Measurements from ENCODE around the gene PDLIM4. TPM values are rescaled to one million over a fixed set of nuclear protein-coding genes. Genes with fewer than 3 reads are reported as not detected.

Gene PDLIM4
- total RNA-seq, 4 donors from 2014 or later: 9.7 to 43.4 (median 19.7) TPM

DNA sequence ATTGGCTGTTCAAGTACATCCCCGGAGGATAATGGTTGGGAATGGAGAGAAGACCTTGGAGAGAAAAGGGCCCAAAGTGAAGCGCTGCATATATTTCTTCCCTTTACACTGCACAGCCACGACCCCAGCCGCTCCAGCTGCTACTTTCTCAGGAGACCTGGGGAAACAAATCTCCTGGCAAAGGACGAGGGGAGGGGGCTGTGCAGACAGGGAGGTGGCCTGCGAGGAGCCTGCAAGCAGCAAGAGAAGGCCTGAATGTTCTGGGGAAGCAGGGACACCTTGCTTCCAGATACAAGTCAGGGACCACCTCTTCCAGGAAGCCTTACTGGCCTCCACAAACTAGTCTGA lies 739 bp upstream of the PDLIM4 start:
- in situ Hi-C loops (cut with MboI; ENCODE audit: low pct_ligation_motif_present in 1 of 4, low pct_unique_long_range_greater_than_20kb in 1 of 4, low sequenced_read_pairs in 3 of 4) (loop anchor here in 1 of 4 donors (25.0 kb wide), 1 partner anchor 281 kb away; the partner anchor contains the start of gene IL5), intact Hi-C loops (cut with DNase I; ENCODE audit: low total_unique reads) (loop anchor here (5.0 kb wide), 1 partner anchor 36 kb away; the partner anchor contains the start of gene SLC22A4)
- H3K36me3 ChIP-seq: no peaks in the 10 kb centered on the region
- peaks cover 17% of the 10 kb centered on the region for H3K27me3 ChIP-seq
- 85 to 90% methylated on average over 2 to 6 of the region's 6 CpGs for WGBS, 2 donors (ENCODE audit: low coverage in 1 of 2)
- H3K4me1 ChIP-seq: peaks cover 7 to 37% (median 26%) of the 10 kb centered on the region in 4 donors
- no peaks in the 10 kb centered on the region for H3K9me3 ChIP-seq
- H3K27ac ChIP-seq: peak overlapping the region; percentile 87 to 97 (median 94)
- H3K4me3 ChIP-seq: peak overlapping the region in 1 of 4 donors; percentile 67
- TF ChIP-seq, protein P1, sequence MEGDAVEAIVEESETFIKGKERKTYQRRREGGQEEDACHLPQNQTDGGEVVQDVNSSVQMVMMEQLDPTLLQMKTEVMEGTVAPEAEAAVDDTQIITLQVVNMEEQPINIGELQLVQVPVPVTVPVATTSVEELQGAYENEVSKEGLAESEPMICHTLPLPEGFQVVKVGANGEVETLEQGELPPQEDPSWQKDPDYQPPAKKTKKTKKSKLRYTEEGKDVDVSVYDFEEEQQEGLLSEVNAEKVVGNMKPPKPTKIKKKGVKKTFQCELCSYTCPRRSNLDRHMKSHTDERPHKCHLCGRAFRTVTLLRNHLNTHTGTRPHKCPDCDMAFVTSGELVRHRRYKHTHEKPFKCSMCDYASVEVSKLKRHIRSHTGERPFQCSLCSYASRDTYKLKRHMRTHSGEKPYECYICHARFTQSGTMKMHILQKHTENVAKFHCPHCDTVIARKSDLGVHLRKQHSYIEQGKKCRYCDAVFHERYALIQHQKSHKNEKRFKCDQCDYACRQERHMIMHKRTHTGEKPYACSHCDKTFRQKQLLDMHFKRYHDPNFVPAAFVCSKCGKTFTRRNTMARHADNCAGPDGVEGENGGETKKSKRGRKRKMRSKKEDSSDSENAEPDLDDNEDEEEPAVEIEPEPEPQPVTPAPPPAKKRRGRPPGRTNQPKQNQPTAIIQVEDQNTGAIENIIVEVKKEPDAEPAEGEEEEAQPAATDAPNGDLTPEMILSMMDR (IDR thresholded peaks at IDR 0.05): no peak
- TF ChIP-seq EP300 (IDR thresholded peaks at IDR 0.05; ENCODE audit: low read depth) (no peak), POLR2A (IDR thresholded peaks at IDR 0.05) (no peak), POLR2AphosphoS5 (IDR thresholded peaks at IDR 0.05) (no peak)
- DNase-seq: no peak

GRCh38 chr5:132258102-132259068 lies 889 bp downstream of the PDLIM4 start:
- Histone ChIP-seq H3K4me1 (peaks cover 9 to 49% (median 32%) of the 10 kb centered on the region in 4 donors), H3K4me3 (peak overlapping the region; percentile 27 to 67 (median 52)), H3K9me3 (no peaks in the 10 kb centered on the region), H3K36me3 (no peaks in the 10 kb centered on the region), H3K27ac (peak overlapping the region; percentile 87 to 97 (median 94)), H3K27me3 (peaks cover 17% of the 10 kb centered on the region)
- in situ Hi-C loops (cut with MboI; ENCODE audit: low pct_ligation_motif_present in 1 of 4, low pct_unique_long_range_greater_than_20kb in 1 of 4, low sequenced_read_pairs in 3 of 4): loop anchor here in 1 of 4 donors (25.0 kb wide), 1 partner anchor 279 kb away; the partner anchor contains the start of gene IL5
- DNase-seq: peak; percentile 23
- intact Hi-C loops (cut with DNase I; ENCODE audit: low total_unique reads): loop anchor here (5.0 kb wide), 1 partner anchor 34 kb away; the partner anchor contains the start of gene SLC22A4
- TF ChIP-seq POLR2AphosphoS5 (IDR thresholded peaks at IDR 0.05) (no peak), POLR2A (IDR thresholded peaks at IDR 0.05) (no peak), EP300 (IDR thresholded peaks at IDR 0.05; ENCODE audit: low read depth) (no peak)
- TF ChIP-seq, protein P1 (IDR thresholded peaks at IDR 0.05): no peak
- 62% methylated on average over 16 of the region's 19 CpGs; no CpG with 5 or more reads in 1 of the 2 donors for WGBS, 2 donors (ENCODE audit: low coverage in 1 of 2)

- TF ChIP-seq POLR2AphosphoS5 (IDR thresholded peaks at IDR 0.05): peak; percentile 74 to 82 (median 79)
- TF ChIP-seq EP300 (IDR thresholded peaks at IDR 0.05; ENCODE audit: low read depth): peak; percentile 40
- peak; percentile 58 for TF ChIP-seq POLR2A (IDR thresholded peaks at IDR 0.05)
- TF ChIP-seq, protein P1 (IDR thresholded peaks at IDR 0.05): no peak
- in situ Hi-C loops (cut with MboI; ENCODE audit: low pct_ligation_motif_present in 1 of 4, low pct_unique_long_range_greater_than_20kb in 1 of 4, low sequenced_read_pairs in 3 of 4): loop anchor here in 1 of 4 donors (25.0 kb wide), 1 partner anchor 278 kb away; the partner anchor contains the start of gene IL5
- Histone ChIP-seq H3K4me1 (peaks cover 12 to 57% (median 41%) of the 10 kb centered on the region in 4 donors), H3K9me3 (no peaks in the 10 kb centered on the region), H3K36me3 (no peaks in the 10 kb centered on the region), H3K27me3 (peaks cover 17% of the 10 kb centered on the region), H3K4me3 (peak overlapping the region in 3 of 4 donors; percentile 45 to 67 (median 59)), H3K27ac (peak overlapping the region; percentile 87 to 97 (median 94))
- 81% methylated on average over 15 of the region's 24 CpGs; no CpG with 5 or more reads in 1 of the 2 donors for WGBS, 2 donors (ENCODE audit: low coverage in 1 of 2)
- intact Hi-C loops (cut with DNase I; ENCODE audit: low total_unique reads): loop anchor here (5.0 kb wide), 1 partner anchor 33 kb away; the partner anchor contains the start of gene SLC22A4
- peak; percentile 56 for DNase-seq
Measured at GRCh38 chr5:132259069-132259851, 1.8 kb downstream of the PDLIM4 start.
